HG03025 (cell line): ENCODE measurements around the gene MT1B.

Experiments
- ATAC-seq: cut with Tn5 transposase; IDR thresholded peaks from one replicate; pipeline ENCODE4 v1.9.1; 2021; ENCODE audit warnings: mild to moderate bottlenecking, moderate library complexity; ENCODE audit not compliant: unreplicated experiment, low FRiP score

MT1B gene

GRCh38 chr16:56651586-56651985 is at the start of gene MT1B:
TSS of gene MT1B (plus strand) at chr16:56651886. CDS start at chr16:56651954, 68 bp downstream.
- ATAC-seq = no peak

GRCh38 chr16:56603589-56603988 is 48.1 kb upstream of the MT1B start:
- no peak for ATAC-seq

GRCh38 chr16:56604966-56605365 is 46.7 kb upstream of the MT1B start:
- no peak for ATAC-seq

- ATAC-seq = no peak
These were observed 46.2 kb upstream of the MT1B start for GRCh38 chr16:56605475-56605874.

- no peak for ATAC-seq
These were observed 45.6 kb upstream of the MT1B start for GRCh38 chr16:56606071-56606475.

GRCh38 chr16:56606476-56607108 is 45.1 kb upstream of the MT1B start:
- ATAC-seq = no peak

- no peak for ATAC-seq
These were observed 44.5 kb upstream of the MT1B start for GRCh38 chr16:56607109-56607618.

- ATAC-seq = no peak
These were observed 44.0 kb upstream of the MT1B start for GRCh38 chr16:56607675-56608042.

GRCh38 chr16:56608043-56608875 is 43.4 kb upstream of the MT1B start, which contains the start of gene MT2A:
TSS of gene MT2A (plus strand) at chr16:56608584. CDS start at chr16:56608656, 72 bp downstream.
- ATAC-seq = peak; percentile 78

- no peak for ATAC-seq
These were observed 42.7 kb upstream of the MT1B start for GRCh38 chr16:56608876-56609462.

GRCh38 chr16:56609463-56609921 is 42.2 kb upstream of the MT1B start:
- no peak for ATAC-seq

- ATAC-seq = no peak
These were observed 41.6 kb upstream of the MT1B start for GRCh38 chr16:56610017-56610608.

- ATAC-seq = no peak
These were observed 41.0 kb upstream of the MT1B start for GRCh38 chr16:56610609-56611111.

GRCh38 chr16:56611281-56611833 is 40.3 kb upstream of the MT1B start:
- ATAC-seq = no peak

- ATAC-seq = no peak
These were observed 38.0 kb upstream of the MT1B start for GRCh38 chr16:56613706-56614105.

- ATAC-seq = no peak
These were observed 37.1 kb upstream of the MT1B start for GRCh38 chr16:56614549-56614991.

- no peak for ATAC-seq
These were observed 36.3 kb upstream of the MT1B start for GRCh38 chr16:56615353-56615752.

- no peak for ATAC-seq
These were observed 35.0 kb upstream of the MT1B start for GRCh38 chr16:56616608-56617211.

GRCh38 chr16:56617212-56618085 is 34.2 kb upstream of the MT1B start:
- ATAC-seq = no peak
